HS-27A (cell line): ENCODE data around the gene SIRT7.

Source experiments
- DNase-seq: peaks from one replicate; pipeline ENCODE4 v3.0.0-alpha.2; 2012; ENCODE audit warnings: low read depth, missing footprints

Gene SIRT7

DNA sequence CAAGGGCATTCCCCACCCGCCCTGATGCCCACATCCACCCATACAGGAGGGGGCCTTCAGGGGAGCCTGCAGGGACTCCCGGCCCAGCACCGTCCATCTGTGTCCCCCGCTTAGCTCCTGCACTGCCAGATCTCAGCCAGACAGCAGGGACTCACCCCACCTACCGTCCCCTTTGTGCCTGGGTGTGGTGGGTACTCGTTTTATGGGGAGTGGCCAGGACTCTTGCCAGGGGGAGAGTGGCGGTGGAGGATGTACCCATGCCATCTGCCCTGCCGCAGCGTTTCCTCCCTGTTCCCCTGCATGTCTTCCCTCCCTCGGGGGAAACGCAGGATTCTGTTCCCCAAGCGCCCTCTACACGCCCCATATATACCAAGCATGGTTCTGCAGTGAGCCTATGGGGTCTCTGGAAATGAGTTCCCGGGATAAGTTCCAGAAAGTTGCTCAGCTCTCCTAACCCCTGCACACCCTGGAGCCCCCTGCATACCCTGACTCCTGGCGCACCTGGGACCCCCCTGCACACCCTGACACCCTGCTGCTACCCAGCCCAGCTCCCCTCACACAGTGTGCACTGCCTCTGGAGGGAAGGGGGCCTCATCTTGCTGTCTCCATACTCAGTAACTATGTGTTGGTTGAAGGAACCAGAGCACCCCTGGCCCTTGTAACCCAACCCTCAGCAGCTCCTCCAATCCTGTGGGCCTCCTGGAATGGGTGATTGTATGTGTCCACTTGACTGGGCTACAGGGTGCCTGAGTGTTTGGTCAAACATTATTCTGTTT is 13.8 kb upstream of the SIRT7 start:
- DNase-seq, result no peak

DNA sequence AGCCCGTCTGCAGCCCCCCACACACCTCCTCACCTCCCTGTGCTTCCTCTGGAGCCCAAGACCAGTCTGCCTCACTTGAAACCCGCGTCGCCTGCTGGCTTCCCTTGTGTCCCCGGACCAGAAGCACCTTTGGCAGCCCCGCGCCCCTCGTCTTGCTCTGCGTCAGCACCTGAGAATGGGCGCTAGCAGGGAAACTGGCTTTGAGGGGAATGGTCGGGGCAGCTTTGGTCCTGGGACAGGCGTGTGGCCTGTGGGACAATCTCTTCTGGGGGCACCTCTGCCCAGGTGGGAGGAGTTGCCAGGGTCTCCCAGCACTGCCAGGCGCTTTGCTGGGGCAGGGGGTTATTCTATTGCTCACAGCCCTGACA is 13.2 kb upstream of the SIRT7 start:
- DNase-seq, result no peak

DNA sequence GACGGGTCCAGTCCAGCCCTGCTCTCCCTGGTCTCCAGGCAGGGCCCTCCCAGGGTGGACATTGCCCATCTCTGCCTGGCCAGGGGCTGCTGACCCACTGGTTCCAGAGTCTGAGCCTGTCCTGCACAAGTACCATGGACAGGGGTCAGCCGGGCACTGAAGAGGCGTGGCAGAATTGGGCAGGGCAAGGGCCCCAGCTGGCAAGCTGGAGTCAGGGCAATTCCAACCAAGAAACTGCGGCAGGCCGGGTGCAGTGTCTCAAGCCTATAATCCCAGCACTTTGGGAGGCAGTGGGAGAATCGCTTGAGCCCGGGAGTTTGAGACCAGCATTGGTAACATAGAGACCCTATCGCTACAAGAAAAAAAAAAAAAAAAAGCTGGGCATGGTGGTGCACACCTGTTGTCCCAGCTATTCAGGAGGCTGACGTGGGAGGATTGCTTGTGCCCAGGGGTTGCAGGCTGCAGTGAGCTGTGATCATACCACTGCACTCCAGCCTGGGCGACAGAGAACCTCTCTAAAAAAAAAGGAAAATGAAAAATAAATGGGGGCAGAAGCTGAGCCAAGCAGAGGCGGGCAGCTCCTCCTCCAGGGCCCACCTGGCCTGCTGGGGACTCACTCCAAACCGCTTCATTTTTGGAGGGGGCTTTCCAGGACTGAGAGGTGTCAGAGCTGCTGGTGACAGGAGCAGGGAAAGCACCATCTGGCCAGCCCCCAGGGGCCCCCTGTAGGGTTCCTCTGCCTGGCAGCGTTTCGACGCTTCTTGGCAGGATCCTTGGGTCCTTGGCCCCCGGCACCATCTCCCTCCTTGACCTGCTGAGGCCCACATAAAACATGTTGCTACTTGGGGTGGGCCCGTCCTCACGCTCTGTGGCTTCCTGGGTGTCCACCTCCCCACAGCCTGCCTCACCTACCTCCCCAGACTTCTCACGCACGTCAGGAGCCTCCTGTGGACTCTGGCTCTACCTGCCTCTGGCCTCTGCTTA is 12.5 kb upstream of the SIRT7 start:
- DNase-seq, result no peak

DNA sequence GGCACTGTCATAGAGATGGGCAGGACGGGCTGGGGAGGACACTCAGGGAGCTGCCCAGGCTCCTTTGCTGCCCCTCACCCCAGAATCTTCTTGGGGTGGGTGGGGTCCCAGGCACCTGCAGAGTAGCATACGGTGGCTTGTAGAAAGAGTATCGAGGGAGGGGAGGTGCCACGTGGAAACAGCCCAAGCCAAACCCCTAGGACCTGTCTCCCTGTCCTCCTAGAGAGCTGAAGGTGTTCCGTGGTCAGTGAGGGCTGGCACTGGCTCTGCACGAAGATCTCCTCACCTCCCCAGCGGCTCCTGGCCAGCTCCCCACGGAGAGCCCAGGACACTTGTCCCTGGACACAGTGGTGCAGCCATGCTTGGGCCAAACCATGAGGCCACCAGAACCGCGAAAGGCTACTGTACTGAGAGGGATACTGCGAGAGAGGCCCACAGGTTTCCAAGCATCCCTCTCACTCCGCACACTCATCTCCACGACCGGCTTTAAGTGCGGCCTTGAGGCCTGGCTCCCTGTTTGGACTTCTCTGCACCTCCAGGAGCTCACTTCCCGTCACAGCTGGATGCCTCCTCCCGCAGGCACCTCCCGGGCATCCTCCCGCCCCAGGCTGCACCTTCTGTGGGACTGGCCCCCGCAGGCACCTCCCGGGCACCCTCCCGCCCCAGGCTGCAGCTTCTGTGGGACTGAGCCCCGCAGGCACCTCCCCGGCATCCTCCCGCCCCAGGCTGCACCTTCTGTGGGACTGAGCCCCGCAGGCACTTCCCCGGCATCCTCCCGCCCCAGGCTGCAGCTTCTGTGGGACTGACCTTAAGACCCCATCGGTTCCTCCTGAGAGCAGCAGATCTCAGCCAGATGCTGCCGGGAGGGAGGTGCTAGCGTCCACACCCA is 11.5 kb upstream of the SIRT7 start:
- DNase-seq, result no peak

DNA sequence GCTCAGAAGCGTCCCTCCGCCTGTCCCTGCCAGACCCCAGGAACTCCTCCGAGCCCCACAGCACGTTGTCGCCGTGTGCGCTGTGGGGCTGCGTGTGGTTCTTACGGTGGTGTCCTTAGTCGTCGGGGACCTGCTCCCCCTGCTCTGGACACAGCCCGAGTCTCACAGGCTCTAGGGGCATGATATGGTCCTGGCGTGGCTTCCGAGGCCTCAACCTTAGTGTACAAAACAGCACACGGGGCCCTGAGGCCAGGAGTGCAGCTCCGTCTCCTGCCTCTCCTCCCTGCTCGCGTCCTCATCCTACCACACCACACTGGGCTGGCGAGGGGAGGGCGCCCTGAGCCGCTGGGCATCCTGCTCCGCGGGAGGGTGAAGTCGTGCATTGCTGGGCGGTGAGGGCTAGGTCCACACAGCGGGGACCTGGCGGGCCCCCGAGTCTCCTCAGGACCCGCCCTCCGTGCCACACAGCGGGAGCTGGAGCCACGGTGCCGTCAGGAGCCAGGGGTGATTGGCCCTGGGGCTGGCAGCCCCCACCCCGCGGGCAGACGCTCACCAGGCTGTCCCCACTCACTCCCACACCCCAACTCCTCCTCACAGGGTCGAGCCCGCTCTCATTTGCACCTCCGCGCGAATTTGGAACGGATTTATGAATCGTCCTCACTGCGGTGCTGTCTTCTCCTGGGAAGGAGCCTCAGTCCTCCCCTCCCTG is 10.7 kb upstream of the SIRT7 start:
- DNase-seq, result no peak

DNA sequence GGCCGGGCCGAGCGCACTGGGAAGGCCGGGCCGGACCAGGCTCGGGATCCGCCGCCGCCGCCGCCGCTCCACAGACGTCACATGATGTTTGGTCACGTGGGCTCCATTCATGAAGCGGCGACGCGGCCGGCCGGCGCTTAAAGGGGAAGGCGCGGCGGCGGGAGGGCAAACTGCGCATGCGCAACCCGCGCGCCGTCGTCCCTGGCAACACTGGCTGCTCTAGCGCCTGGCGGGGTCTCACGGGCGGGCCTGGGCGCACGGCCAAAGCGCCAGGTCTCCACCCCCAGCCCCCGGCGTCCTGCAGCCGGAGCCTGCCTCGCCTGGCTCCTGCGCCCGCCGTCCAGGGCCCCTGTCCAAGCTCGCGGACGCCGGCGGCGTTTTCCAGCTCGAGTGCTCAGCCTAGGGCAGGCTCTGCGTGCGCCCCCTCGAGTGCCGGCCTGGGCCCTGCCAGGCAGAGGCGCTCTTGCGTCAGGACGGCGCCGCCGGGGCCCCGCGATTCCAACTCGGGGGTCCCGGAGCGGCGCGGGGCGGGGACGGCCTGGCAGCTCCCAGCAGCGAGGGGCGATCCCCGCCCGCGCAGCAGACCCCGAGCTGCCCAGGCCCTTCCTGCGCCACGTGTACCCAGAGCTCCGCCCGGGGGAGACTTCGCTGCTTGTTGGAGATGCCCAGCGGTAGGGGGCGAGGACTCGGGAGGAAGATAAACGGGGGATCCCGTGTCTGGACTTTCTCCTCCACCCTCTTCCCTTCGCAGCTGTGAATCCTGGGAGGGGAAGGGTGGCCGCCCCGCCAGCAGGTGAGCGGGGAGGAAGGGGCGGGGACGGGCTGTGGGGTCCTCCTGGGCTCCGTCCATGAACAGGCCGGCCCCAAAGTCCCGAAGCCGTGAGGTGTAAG is 9.9 kb upstream of the SIRT7 start, which contains the start of gene MAFG:
TSS of gene MAFG (minus strand) at position 83 of the 891 bp plus-strand sequence. CDS start 4,550 bp downstream, outside the sequence.
- peak; percentile 41 for DNase-seq

DNA sequence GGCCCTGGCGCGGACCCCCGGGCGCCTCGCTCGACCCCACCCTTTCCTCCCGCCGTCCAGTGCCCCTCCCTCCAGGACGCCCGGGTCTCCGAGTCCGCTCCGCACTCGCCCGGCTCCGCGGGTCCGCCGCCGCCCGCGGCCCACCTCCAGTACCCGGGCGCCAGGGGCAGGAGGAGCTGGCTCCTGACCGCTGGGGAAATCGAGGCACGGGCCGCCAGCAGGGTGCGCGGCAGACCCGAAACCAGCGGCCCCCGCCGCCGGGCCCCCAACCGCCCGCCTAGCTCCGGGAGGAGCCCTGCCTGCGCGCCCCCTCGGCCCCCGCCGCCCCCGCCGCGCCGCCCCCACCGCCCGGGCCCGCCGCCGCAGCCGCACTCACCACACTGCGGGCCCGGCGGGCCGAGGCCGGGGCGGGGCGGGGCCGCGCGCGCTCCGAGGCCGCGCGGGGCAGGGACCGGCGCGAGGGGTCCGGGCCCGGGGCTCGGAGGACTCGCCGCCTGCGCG is 9.2 kb upstream of the SIRT7 start:
- no peak for DNase-seq

DNA sequence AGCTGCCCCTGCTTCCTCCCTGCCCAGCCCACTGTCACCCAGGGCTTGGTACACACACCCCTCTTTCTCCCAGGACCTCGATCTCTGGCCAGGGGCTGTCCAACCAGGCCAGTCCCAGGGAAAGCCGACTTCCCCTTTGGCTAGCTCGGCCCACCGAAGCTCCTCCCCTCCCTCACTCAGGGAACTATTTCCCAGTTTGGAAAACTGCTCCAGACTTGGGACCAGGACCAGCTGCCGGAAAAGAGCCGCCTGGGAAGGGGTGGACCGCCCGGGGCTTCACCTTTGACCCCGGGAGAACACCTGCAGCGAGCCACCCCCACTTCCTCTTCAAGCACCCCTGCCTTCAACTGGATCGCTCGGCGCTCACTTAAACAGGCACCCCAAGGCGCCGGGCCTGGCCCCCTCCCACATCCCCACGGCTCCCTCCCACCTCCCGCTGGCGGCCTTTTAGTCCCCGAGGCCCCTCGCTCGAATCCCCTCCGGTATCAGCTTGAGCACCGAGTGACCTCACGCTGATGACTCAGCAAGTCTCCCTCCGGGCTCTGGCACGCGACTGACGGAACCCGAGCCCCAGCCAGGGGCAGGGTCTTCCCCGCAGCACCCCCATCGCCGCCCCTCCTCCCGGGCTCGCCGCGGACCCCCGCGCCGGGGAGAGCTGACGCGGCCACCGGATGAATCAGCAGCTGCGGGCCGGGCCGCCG is 8.6 kb upstream of the SIRT7 start:
- peak; percentile 27 for DNase-seq

DNA sequence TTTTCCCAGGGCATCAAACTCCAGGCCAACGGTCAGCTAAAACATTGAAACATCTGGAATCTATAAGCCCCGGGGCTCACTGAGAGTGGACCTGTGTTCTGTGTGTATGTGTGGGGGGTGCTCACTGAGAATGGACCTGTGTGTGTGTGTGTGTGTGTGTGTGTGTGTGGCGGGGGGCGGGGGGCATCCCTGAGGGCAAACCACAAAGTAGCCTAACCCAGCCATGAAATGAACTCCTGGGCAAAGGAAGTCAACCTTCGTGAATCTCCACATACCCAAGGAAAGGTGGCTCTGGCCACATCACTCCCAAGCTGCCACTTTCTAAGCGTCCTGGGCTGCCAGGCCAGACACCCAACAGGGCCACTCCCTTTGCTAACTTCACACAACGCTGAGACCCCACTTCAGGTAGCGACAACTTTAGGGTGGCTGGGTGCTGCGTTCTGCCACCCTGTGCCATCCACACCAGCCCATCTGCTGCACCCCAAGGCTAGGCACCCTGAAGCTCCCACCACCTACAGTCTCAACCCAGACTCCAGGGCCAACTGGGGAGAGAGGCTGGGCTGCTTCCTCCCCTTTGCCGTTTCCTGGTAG is 8.0 kb upstream of the SIRT7 start:
- DNase-seq, result no peak

DNA sequence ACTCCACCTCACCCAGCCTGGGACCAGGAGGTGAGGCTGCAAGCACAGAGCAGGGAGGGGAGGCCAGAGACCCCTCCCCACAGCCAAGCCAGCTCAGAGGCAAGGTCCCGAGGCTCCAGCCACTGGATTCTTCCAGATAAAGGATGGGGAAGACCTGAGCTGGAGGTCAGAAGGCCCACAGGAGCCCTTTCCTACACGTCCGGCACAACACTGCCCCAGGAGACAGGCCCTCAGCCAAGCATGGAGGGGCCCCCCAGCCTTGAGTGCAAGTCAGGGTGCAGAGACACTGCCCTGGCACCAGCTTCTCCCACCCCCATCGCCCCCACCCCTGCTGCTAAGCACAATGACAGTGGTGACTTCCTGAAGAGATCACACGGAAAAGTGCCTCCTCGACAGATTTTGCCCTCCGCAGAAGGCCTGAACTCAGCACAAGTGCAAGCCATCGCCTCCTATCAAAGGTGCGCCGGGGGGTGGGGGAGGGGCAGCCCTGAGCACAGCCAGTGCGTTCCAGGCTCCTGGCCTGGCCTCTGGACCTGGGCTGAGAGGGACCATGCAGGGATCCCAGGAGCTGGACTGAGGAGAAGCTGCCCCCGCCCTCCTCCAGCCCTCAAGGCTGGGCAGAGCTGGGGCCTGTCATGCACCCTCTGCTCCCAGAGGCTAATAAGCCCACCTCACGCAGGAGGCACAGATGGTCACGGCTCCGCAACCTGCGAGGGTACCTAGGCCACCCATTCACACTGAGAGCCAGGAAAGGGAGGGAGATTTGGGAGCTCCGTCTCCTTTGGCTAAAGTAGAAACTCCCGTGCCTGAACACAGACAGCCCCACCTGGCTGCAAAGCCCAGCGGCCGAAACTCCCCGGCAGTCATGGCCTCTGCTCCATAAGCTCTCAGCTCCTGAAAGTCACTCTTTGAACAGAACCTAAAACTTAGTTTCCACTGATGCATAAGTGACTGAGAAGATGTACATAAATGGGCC is 6.9 kb upstream of the SIRT7 start:
- no peak for DNase-seq

DNA sequence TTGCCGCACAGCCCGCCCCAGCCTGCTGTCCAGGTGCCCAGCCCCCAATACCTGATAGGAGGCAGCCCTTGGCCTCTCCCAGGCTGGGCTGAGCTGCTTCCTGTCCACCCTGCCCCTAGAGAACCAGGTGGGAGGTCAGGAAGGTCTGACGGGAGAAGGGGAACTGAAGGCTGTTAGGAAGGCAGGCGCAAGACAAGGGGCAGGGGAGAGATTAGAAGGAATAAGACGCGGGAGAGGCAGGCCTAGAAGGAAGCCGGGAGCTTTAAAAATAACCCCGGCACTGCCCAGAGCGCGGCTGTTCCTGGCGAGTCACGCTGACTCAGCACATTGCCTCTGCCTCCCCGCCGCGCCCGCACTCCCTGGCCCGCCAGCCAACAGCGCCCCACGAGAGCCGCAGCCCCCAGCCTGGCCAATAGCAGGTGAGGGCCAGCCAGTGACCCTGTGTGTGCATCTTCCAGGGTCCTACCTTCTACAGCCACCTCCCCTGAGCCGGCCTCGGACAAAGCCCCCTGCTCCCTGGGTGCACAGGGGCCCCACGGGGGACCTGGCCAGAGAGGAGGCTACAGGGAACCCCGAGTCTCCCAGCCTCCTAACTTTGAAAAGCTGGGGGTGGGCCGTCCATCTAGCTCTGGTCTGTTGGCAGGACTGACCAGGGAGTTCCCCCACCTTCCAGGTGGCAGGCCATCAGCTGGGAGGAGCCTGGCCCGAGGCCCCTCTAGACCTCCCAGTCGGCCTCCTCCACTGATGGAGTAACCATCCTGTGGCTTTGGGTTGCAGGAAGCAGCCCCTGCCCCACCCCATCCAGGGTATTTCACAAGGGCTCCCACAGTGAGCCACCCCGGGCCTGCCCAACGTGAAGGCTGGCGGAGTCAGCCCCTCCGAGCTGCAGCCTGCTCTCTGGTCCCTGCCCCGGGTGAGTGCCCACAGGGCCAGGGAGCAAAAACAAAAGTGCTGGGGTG is 5.6 kb upstream of the SIRT7 start:
- DNase-seq, result no peak

DNA sequence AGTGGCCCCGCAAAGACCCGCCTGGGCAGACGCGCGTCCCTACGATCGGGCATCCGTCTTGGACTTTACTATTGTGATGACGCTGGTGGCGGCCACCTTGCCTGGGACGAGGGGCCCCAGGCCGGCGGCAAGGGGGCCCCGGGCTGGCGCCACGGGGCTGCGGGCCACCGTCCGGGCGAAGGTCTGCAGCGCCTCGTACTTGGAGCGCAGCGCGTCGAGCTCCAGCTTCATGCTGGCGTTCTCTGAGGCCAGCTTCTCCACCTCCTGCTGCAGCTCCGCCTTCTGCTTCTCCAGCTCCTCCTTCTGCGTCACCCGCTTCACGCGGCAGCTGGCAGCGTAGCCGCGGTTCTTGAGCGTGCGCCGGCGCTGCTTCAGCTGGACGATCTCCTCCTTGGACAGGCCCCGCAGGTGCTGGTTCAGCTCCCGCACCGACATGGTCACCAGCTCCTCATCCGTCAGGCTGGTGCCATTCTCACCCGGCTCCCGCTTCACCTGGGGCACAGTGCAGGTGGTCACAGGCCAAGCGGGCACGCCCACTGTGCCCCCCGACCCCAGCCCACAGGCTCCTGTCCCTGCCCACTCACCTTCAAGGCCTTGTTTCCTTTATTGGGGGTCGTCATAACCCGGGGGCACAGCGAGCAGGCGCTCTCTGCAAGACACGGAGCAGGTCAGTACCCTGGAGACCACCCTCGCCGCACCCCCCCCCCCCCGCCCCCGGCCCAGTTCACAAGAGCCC is 4.8 kb upstream of the SIRT7 start:
- no peak for DNase-seq

DNA sequence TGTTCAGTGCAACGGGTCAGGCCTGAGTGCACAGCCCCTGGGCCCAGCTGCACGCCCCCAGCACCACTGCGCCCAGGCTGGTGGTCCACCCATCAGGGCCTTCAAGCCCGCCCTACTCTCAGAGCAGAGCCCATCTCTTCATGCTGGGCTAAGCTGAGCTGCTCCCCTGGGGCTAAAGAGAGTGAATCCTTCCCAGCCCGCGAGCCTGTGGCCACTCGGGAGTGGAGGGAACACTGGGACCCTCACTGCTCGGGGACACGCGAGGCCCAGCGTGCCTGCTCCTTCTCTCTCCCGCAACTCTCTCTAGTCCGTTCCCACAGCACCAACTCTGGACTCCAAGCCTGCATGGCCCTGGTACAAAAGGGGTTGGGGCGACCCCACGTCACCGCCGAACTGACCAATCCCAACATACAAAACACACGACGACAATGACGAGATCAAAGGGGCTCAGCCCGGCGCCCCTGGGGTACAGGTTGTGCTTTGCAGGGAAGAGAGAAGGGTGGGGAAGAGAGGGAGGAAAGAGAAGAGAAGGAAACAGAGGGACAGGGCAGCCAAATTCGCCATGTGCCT is 4.1 kb upstream of the SIRT7 start:
- no peak for DNase-seq

DNA sequence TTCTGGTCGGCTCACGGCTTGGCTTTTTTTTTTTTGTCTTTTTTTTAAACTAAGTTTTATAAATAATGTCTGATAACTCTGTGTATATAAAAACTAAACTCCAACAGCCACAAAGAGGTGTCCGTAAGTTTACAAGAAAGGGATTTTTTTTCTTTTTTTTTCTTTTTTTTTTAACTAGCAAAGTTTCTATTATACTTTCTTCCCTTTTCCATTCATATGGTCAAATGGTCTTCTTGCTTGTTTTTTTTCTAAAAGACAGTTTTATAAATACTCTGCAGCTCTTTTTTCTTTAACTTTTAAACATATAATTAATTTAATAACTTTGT is 3.5 kb upstream of the SIRT7 start:
- DNase-seq, result no peak

DNA sequence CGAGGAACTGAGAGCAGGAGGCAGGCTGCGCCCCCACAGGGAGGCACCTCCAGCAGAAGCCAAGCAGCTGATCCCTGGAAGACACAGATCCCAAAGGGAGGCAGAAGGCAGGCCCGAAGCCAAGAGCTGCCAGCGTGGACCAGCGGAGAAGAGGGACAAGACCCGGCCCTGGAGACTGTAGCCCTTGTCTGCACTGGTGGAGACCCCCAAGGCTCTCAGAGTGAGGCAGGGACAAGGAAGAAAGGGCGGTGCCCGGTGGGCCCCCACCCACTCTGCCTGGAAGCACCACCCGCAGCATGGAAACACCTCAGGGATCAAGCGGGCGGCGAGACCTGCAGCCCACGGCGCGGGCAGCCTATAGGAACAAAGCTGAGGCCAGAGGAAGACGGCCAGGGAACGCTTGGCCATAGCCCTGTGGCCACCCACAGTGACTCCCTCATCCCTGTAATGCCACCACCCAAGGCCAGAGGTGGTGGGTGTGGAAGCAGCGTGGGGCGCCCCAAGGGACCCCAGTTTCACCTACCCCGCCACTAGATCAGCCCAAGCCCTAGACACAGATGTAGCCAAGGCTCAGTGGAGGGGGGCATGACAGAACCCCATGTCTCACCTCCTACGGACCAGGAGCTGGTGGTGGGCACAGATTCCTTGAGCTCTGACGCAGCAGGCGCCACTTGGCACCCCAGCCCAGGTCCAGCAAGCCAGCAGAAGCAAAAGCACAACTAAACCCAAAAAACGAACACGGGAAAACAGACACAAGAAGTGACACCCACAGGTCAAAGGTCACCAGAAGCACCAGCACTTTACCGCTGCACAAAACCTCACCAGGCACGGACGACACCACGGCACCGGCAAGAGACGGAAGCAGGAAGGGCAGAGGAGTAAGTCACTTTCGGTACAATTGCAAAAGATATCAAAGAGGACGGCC is 2.9 kb upstream of the SIRT7 start:
- no peak for DNase-seq
